ENCODE results near the gene RAD23B.

RAD23B gene

GRCh38 chr9:107269254-107269653 lies 13.8 kb upstream of the RAD23B start:
- no peak for DNase-seq

GRCh38 chr9:107269681-107270080 lies 13.4 kb upstream of the RAD23B start:
- DNase-seq, result no peak

- DNase-seq, result no peak
These were observed 13.0 kb upstream of the RAD23B start for GRCh38 chr9:107270082-107270481.

- no peak for DNase-seq
These were observed 12.5 kb upstream of the RAD23B start for GRCh38 chr9:107270580-107270979.

- DNase-seq, result no peak
These were observed 9.4 kb upstream of the RAD23B start for GRCh38 chr9:107273634-107274033.

- DNase-seq, result no peak
These were observed 9.0 kb upstream of the RAD23B start for GRCh38 chr9:107274096-107274495.

- no peak for DNase-seq
These were observed 8.1 kb upstream of the RAD23B start for GRCh38 chr9:107274953-107275422.

GRCh38 chr9:107275530-107275929 lies 7.5 kb upstream of the RAD23B start:
- no peak for DNase-seq

- no peak for DNase-seq
These were observed 5.9 kb upstream of the RAD23B start for GRCh38 chr9:107276966-107277710.

GRCh38 chr9:107277801-107278200 lies 5.3 kb upstream of the RAD23B start:
- no peak for DNase-seq

- DNase-seq, result no peak
These were observed 4.0 kb upstream of the RAD23B start for GRCh38 chr9:107279086-107279485.

- no peak for DNase-seq
These were observed 2.5 kb upstream of the RAD23B start for GRCh38 chr9:107280543-107280942.

- DNase-seq, result no peak
These were observed 1.9 kb upstream of the RAD23B start for GRCh38 chr9:107281184-107281583.

- DNase-seq, result no peak
These were observed 984 bp upstream of the RAD23B start for GRCh38 chr9:107281922-107282667.

GRCh38 chr9:107283623-107284616 lies 841 bp downstream of the RAD23B start:
- DNase-seq, result peak; percentile 58

GRCh38 chr9:107284636-107285035 lies 1.6 kb downstream of the RAD23B start:
- DNase-seq, result no peak

GRCh38 chr9:107285286-107285685 lies 2.2 kb downstream of the RAD23B start:
- no peak for DNase-seq

GRCh38 chr9:107286057-107286456 lies 3.0 kb downstream of the RAD23B start:
- DNase-seq, result no peak

GRCh38 chr9:107288701-107289100 lies 5.6 kb downstream of the RAD23B start:
- no peak for DNase-seq

GRCh38 chr9:107290619-107291018 lies 7.5 kb downstream of the RAD23B start:
- DNase-seq, result no peak

GRCh38 chr9:107292821-107293542 lies 9.9 kb downstream of the RAD23B start:
- no peak for DNase-seq

- no peak for DNase-seq
These were observed 10.5 kb downstream of the RAD23B start for GRCh38 chr9:107293543-107294085.
